T-cell (primary cell): ENCODE data around the gene MECP2. TPM values are rescaled to one million over a fixed set of nuclear protein-coding genes. Genes with fewer than 3 reads are reported as not detected.
A peak's percentile ranks its signal among the peaks of the same experiment; 100 is the strongest.

Source experiments
- ATAC-seq, 4 experiments: fragments of 200-7000 bp in 3 of 4; fragments of 150-1000 bp in 1 of 4; cut with Tn5 transposase; replicated peaks in 1 of 4; 1 replicate in 3 of 4; 2 replicates in 1 of 4; pipeline ENCODE4 v1.10.0; 2021; ENCODE audit warnings: moderate library complexity in 3 of 4, mild to moderate bottlenecking in 2 of 4, moderate number of reproducible peaks in 1 of 4
- CTCF ChIA-PET, 2 donors: fragments of 300-600 bp; sonication (Branson Sonifier 250); formaldehyde crosslinking; loops; one replicate each; lab custom pipeline; 2022; ENCODE audit warnings: antibody characterized with exemption in 2 of 2; lab: Charles Lee
- POLR2A ChIA-PET, 2 donors: fragments of 300-600 bp; sonication (Branson Sonifier 250); formaldehyde crosslinking; loops; one replicate each; lab custom pipeline; 2022; ENCODE audit warnings: antibody characterized with exemption in 2 of 2; lab: Charles Lee
- DNase-seq, 35 experiments: peaks; one replicate each; pipeline versions ENCODE4 v3.0.0 to v3.0.0-alpha.2; 2013 to 2023
- H3K27ac ChIP-seq: one replicate; pipeline ENCODE4 v1.5.1; 2013; ENCODE audit warnings: low read length
- H3K27me3 ChIP-seq, 2 experiments: replicated peaks in 1 of 2; 1 replicate in 1 of 2; 2 replicates in 1 of 2; pipeline versions ENCODE4 v1.6.1 to v1.7.0; 2013; ENCODE audit warnings: low read length in 1 of 2, mixed read lengths in 1 of 2; ENCODE audit not compliant: control insufficient read depth in 2 of 2, insufficient read depth in 2 of 2; ENCODE audit errors: extremely low read depth in 1 of 2
- H3K36me3 ChIP-seq, 2 donors: 1 replicate in 1 of 2; 2 replicates in 1 of 2; pipeline versions ENCODE4 v1.6.1 to v1.7.0; 2013; ENCODE audit warnings: low read length in 1 of 2; ENCODE audit not compliant: control insufficient read depth in 2 of 2, insufficient read depth in 1 of 2; ENCODE audit errors: extremely low read depth in 1 of 2
- H3K4me1 ChIP-seq, 2 experiments: 1 replicate in 1 of 2; 2 replicates in 1 of 2; pipeline versions ENCODE4 v1.6.1 to v1.7.0; 2013; ENCODE audit warnings: low read length in 2 of 2, mixed read lengths in 1 of 2; ENCODE audit not compliant: insufficient read depth in 2 of 2, control insufficient read depth in 1 of 2; ENCODE audit errors: extremely low read depth in 1 of 2
- H3K4me3 ChIP-seq, 2 donors: 1 replicate in 1 of 2; 2 replicates in 1 of 2; pipeline versions ENCODE4 v1.5.1 to v1.7.0; 2013; ENCODE audit warnings: mild to moderate bottlenecking in 2 of 2, low read length in 1 of 2, moderate library complexity in 1 of 2; ENCODE audit not compliant: control insufficient read depth in 1 of 2; ENCODE audit errors: extremely low read depth in 1 of 2
- H3K9me3 ChIP-seq: 2 replicates; pipeline ENCODE4 v1.7.0; 2013
- H3K27ac Mint-ChIP-seq, 2 donors: one replicate each; pipeline ENCODE4 v1.8.0; 2020 to 2021; ENCODE audit warnings: mild to moderate bottlenecking in 2 of 2, mixed read lengths in 2 of 2
- H3K27me3 Mint-ChIP-seq, 2 donors: one replicate each; pipeline ENCODE4 v1.8.0; 2021 to 2022; ENCODE audit warnings: mixed read lengths in 2 of 2
- H3K36me3 Mint-ChIP-seq: one replicate; pipeline ENCODE4 v1.8.0; 2021; ENCODE audit warnings: mixed read lengths
- H3K4me1 Mint-ChIP-seq, 3 donors: one replicate each; pipeline ENCODE4 v1.8.0; 2020 to 2022; ENCODE audit warnings: mixed read lengths in 3 of 3, mild to moderate bottlenecking in 1 of 3
- H3K4me3 Mint-ChIP-seq, 3 donors: one replicate each; pipeline ENCODE4 v1.8.0; 2020 to 2022; ENCODE audit warnings: mild to moderate bottlenecking in 3 of 3, mixed read lengths in 3 of 3, moderate library complexity in 3 of 3
- H3K9me3 Mint-ChIP-seq, 3 donors: one replicate each; pipeline ENCODE4 v1.8.0; 2020 to 2022; ENCODE audit warnings: mixed read lengths in 3 of 3
- WGBS: methylation state at CpG from one replicate; pipeline ENCODE4 v1.1.5; 2013; ENCODE audit warnings: missing lambda C conversion rate; ENCODE audit not compliant: insufficient coverage; 5-methylcytosine and 5-hydroxymethylcytosine counted together
- total RNA-seq, 35 experiments: library from RNA in 6 of 35; stranded (reverse) in 6 of 35; fragments of 120-200 nt in 1 of 35; gene quantifications; one replicate each; pipeline versions ENCODE4 v1.2.1 to v1.2.4 and lab custom pipeline; 2013 to 2026

The MECP2 gene
- total RNA-seq, 5 donors from 2014 or later (not counting 1 experiment from before 2014, with no cell fraction given) = 84.9 to 129 (median 100) TPM

GRCh38 chrX:154016366-154017076 is 81.0 kb downstream of the MECP2 start:
- no peaks in the 10 kb centered on the region for H3K27me3 ChIP-seq
- no peak overlapping the region for H3K27ac ChIP-seq
- H3K4me1 ChIP-seq = peaks cover 0 to 57% of the 10 kb centered on the region in 2 experiments
- peaks cover 6 to 32% of the 10 kb centered on the region in 2 donors for H3K36me3 ChIP-seq
- Mint-ChIP-seq H3K4me1 (peaks cover 5 to 28% (median 25%) of the 10 kb centered on the region in 3 donors), H3K36me3 (peaks cover 3% of the 10 kb centered on the region), H3K27me3 (peaks cover 0 to 4% of the 10 kb centered on the region in 2 donors), H3K27ac (no peak overlapping the region), H3K9me3 (no peaks in the 10 kb centered on the region), H3K4me3 (no peak overlapping the region)
- no peaks in the 10 kb centered on the region for H3K9me3 ChIP-seq
- ATAC-seq (no peak), DNase-seq (no peak)
- CTCF ChIA-PET = no interaction called here
- 93% methylated on average over 15 of the region's 24 CpGs for WGBS
- H3K4me3 ChIP-seq = no peak overlapping the region
- POLR2A ChIA-PET = no interaction called here

DNA sequence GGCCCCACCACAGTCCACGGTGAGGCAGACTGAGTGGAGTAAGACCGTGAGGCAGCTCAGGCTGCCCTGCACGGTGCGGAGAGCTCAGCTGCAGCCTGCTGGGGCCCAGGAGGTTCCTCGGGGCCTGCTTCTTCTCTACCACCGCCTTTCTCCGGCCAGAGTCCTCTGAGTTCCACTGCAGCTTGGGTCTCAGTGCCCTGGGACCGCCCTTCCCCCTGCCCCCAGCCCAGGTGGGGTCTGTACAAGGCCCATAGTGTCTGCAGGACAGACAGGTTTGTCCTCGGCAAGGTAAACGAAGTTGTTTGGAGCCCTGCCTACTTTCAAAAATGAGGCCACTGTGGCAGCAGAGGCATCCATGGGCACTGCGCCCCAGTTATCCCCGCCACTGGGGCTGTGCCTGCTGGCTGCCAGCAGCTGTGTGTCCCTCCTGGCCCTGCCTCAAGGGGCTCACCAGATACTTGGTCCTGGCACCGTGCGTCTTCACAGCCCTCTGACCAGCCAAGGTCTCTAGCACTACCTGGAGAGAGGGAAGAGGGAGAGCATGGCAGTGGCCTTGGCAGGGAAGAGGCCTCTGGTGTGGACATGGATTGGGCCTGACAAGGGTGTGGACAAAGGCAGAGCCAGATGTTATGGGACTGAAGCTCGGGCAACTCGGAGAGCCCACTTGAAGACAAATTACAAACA is 81.8 kb downstream of the MECP2 start:
- CTCF ChIA-PET = no interaction called here
- Histone ChIP-seq H3K27me3 (no peaks in the 10 kb centered on the region), H3K36me3 (peaks cover 4 to 39% of the 10 kb centered on the region in 2 donors), H3K4me1 (peaks cover 0 to 50% of the 10 kb centered on the region in 2 experiments), H3K4me3 (no peak overlapping the region), H3K27ac (no peak overlapping the region), H3K9me3 (no peaks in the 10 kb centered on the region)
- H3K27me3 Mint-ChIP-seq = peaks cover 0 to 4% of the 10 kb centered on the region in 2 donors
- POLR2A ChIA-PET = no interaction called here
- H3K36me3 Mint-ChIP-seq = peaks cover 3% of the 10 kb centered on the region
- peaks cover 5 to 26% (median 22%) of the 10 kb centered on the region in 3 donors for H3K4me1 Mint-ChIP-seq
- ATAC-seq (no peak), DNase-seq (no peak)
- no peaks in the 10 kb centered on the region for H3K9me3 Mint-ChIP-seq
- no peak overlapping the region for H3K4me3 Mint-ChIP-seq
- WGBS = 90% methylated on average over 9 of the region's 16 CpGs
- H3K27ac Mint-ChIP-seq = peak overlapping the region; percentile 36 to 64

- CTCF ChIA-PET = interaction anchor here (0.9 to 1.4 kb wide), 3 partner anchors 9 to 61 kb away, joined by 3 to 4 read pairs (median 3); no protein-coding TSS in a partner anchor
- H3K4me3 Mint-ChIP-seq = peak overlapping the region in 1 of 3 donors; percentile 30
- H3K4me1 Mint-ChIP-seq = peaks cover 0 to 21% (median 17%) of the 10 kb centered on the region in 3 donors
- peaks cover 0 to 4% of the 10 kb centered on the region in 2 donors for H3K27me3 Mint-ChIP-seq
- peaks cover 3% of the 10 kb centered on the region for H3K36me3 Mint-ChIP-seq
- 64% methylated on average over 13 of the region's 24 CpGs for WGBS
- Histone ChIP-seq H3K27ac (no peak overlapping the region), H3K36me3 (peaks cover 4 to 41% of the 10 kb centered on the region in 2 donors), H3K9me3 (no peaks in the 10 kb centered on the region), H3K27me3 (no peaks in the 10 kb centered on the region), H3K4me1 (peaks cover 0 to 44% of the 10 kb centered on the region in 2 experiments), H3K4me3 (no peak overlapping the region)
- ATAC-seq = no peak
- POLR2A ChIA-PET = no interaction called here
- peak overlapping the region; percentile 19 to 52 for H3K27ac Mint-ChIP-seq
- H3K9me3 Mint-ChIP-seq = no peaks in the 10 kb centered on the region
- DNase-seq = no peak
These were observed 82.8 kb downstream of the MECP2 start for GRCh38 chrX:154014429-154015380.

GRCh38 chrX:154013614-154014360 is 83.7 kb downstream of the MECP2 start:
- no peaks in the 10 kb centered on the region for H3K9me3 Mint-ChIP-seq
- Histone ChIP-seq H3K4me3 (no peak overlapping the region), H3K4me1 (peaks cover 0 to 41% of the 10 kb centered on the region in 2 experiments), H3K36me3 (peaks cover 4 to 41% of the 10 kb centered on the region in 2 donors), H3K9me3 (no peaks in the 10 kb centered on the region), H3K27ac (no peak overlapping the region), H3K27me3 (no peaks in the 10 kb centered on the region)
- peak overlapping the region in 1 of 2 donors; percentile 17 for H3K27ac Mint-ChIP-seq
- H3K27me3 Mint-ChIP-seq = peaks cover 0 to 4% of the 10 kb centered on the region in 2 donors
- peaks cover 0 to 19% (median 17%) of the 10 kb centered on the region in 3 donors for H3K4me1 Mint-ChIP-seq
- peaks cover 3% of the 10 kb centered on the region for H3K36me3 Mint-ChIP-seq
- CTCF ChIA-PET = interaction anchor here (0.7 to 1.4 kb wide), 6 partner anchors 8 to 215 kb away, joined by 3 to 4 read pairs (median 3); no protein-coding TSS in a partner anchor
- ATAC-seq (peak; percentile 72 to 79 (median 76)), DNase-seq (peak in 32 of 35 experiments; percentile 16 to 73 (median 40))
- WGBS = 96% methylated on average over 3 of the region's 20 CpGs
- no peak overlapping the region for H3K4me3 Mint-ChIP-seq
- POLR2A ChIA-PET = no interaction called here

GRCh38 chrX:154013001-154013421 is 84.5 kb downstream of the MECP2 start:
- ATAC-seq (no peak), DNase-seq (no peak)
- peaks cover 0 to 34% of the 10 kb centered on the region in 2 experiments for H3K4me1 ChIP-seq
- Mint-ChIP-seq H3K4me3 (no peak overlapping the region), H3K36me3 (peaks cover 3% of the 10 kb centered on the region), H3K4me1 (peaks cover 0 to 19% (median 16%) of the 10 kb centered on the region in 3 donors), H3K9me3 (no peaks in the 10 kb centered on the region), H3K27ac (no peak overlapping the region), H3K27me3 (peaks cover 0 to 4% of the 10 kb centered on the region in 2 donors)
- H3K27me3 ChIP-seq = no peaks in the 10 kb centered on the region
- H3K27ac ChIP-seq = no peak overlapping the region
- POLR2A ChIA-PET = no interaction called here
- peaks cover 4 to 41% of the 10 kb centered on the region in 2 donors for H3K36me3 ChIP-seq
- CTCF ChIA-PET = interaction anchor here (0.6 to 1.4 kb wide), 6 partner anchors 7 to 84 kb away, joined by 3 to 4 read pairs (median 3); no protein-coding TSS in a partner anchor
- H3K9me3 ChIP-seq = no peaks in the 10 kb centered on the region
- no peak overlapping the region for H3K4me3 ChIP-seq
- WGBS = 74% methylated on average over 9 of the region's 17 CpGs
